ENCODE results near the gene PLCG2.
"Not testable (repeated sequence)": the region's sequence is repeated elsewhere in the genome, so short reads cannot be mapped to it uniquely, and the experiment has no call there.

Gene PLCG2

GRCh38 chr16:81792828-81793227, 13.7 kb downstream of the PLCG2 start:
- no peak for DNase-seq

DNA sequence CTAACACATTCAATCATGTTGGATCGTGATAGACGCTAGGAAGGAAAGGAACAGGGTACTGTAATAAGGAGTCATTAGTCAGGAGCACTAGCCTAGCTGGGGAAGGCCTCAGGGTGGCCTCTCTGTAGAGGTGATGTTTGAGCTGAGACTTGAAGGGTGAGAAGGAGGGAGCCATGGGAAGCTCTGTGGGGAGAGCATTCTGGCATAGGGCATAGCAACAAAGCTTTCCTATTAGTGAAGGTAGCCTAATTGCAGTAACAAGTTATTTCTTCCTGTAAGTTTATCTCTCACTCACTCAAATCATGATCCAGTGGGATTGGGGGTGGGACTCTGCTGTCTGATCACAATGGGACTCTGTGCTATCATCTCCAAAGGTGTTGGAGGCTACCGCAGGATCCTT, 16.1 kb downstream of the PLCG2 start:
- no peak for DNase-seq

- DNase-seq, result no peak
Measured at GRCh38 chr16:81796035-81796434, 16.9 kb downstream of the PLCG2 start.

DNA sequence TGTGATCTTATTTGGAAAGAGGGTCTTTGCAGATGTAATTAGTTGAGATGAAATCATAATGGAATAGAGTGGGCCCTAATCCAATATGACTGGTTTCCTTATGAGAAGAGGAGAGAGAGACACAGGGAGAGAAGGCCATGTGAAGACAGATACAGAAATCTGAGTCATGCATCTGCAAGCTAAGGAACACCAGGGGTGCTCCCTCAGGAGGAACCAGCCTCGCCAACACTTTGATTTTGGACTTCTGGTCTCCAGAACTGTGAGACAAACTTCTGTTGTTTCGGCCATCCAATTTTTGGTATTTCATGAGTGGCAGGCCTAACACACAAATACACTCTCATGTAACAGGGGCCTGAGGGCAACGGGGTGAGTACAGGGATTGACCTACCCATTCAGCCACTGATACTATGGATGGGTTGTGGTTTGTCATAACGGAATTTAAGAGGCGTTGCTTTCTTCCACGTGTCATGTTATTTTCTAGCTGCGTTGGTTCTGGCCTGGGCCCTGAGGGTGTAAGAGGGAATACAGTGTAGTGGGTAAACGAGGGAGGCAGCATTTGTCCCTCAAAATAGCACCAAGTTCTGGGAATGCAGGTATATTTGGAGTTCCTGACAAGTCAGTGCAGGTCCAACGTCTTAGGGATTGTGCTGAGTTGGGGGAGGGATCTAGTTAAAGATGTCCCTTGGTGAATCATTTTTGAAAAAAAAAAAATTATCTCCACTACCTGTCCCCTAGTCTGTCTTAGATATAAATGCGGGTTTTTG, 17.7 kb downstream of the PLCG2 start:
- DNase-seq, result no peak

- DNase-seq, result no peak
Measured at GRCh38 chr16:81797443-81797842, 18.4 kb downstream of the PLCG2 start.

DNA sequence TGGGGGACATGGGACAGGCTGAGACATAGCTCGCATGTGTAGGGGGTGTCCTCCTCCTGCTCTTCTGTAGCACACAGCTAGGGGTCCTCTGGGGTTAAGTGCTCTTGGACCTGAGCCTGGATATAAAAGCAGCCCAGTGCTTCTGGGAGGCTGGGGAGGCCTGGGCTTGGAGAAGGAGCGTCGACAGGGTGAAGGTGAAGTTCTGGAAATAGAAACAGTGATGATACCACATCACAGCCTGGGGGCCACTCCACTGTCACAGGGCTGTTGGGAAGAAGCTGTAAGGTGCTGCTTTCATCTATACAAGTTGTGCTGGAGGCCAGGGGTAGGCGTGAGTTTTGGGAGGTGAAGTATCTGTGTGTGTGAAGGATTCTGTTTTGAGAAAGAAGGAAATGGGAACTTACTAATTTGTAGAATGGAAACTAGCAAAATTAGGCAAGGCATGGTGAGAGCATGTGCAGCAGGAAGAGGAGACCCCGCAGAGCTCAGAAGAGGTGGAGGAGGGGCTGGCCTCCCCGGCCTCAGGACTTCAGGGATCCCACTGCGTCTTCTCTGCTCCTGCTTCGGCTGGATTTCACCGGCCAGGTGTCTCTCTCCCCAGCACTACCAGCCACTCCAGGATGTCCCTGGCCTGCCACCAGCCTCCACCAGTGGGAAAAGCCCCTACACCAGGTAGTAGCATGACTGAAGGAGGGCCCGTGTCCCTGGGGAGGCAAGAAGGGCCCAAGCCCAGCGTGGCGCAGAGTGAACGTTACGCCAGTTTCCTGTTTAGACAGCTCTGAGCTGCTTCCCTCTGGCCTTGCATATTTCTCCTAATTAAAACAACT, 19.4 kb downstream of the PLCG2 start:
- no peak for DNase-seq

- DNase-seq, result no peak
Measured at GRCh38 chr16:81799138-81799504, 20.0 kb downstream of the PLCG2 start.

- DNase-seq, result not testable (repeated sequence)
Measured at GRCh38 chr16:81801724-81802123, 22.6 kb downstream of the PLCG2 start.

- no peak for DNase-seq
Measured at GRCh38 chr16:81803332-81803731, 24.2 kb downstream of the PLCG2 start.

- DNase-seq, result no peak
Measured at GRCh38 chr16:81804134-81804610, 25.1 kb downstream of the PLCG2 start.

GRCh38 chr16:81806696-81807095, 27.6 kb downstream of the PLCG2 start:
- no peak for DNase-seq

DNA sequence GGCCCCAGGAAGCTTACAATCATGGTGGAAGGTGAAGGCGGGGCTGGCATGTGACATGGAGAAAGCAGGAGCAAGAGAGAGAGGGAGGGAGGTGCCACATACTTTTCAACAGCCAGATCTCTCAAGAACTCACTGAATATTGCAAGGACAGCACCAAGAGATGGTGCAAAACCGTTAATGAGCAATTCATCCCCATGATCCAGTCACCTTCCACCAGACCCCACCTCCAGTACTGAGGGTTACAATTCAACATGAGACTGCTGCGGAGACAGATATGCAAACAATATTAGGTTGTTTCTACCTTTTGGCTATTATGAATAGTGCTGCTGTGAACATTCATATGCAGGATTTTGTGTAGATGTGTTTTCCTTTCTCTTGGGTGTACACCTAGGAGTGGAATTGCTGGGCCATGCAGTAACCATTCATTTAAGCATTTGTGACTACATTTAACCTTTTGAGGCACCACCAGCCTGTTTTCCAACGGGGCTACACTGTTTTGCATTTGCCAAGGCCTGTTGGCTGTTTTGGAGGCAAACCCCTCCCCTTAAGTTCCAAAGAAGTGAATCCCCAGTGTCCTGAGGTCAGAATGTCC, 28.8 kb downstream of the PLCG2 start:
- DNase-seq, result no peak

DNA sequence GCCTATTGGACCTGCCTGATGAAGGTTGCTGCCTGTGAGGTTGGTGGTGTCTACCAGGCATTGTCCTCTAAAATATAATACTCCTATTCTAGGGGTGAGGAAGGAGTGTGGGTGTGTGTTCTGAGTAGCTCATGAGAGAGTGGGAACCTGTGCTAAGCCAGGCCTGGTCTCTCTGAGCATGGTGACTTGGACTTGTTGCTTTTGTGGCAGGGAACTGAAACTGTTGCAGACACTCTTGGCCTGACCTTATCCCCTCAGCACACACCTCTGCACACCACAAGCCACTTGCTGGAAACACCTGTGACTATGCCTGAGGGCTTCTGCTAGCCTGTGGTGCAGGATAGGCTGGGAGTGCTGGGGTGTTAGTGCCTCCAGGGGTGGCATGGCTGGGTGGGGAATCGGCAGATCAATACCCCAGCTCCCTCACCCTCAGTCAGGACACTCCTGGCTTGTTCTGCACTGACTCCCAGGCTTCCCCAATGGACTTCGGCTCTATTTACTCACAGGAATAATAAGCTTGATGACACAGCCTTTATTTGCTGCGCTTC, 29.9 kb downstream of the PLCG2 start:
- no peak for DNase-seq

GRCh38 chr16:81809567-81809966, 30.5 kb downstream of the PLCG2 start:
- no peak for DNase-seq

GRCh38 chr16:81810361-81810760, 31.3 kb downstream of the PLCG2 start:
- DNase-seq, result no peak

- no peak for DNase-seq
Measured at GRCh38 chr16:81810894-81811538, 31.9 kb downstream of the PLCG2 start.

GRCh38 chr16:81813648-81814047, 34.6 kb downstream of the PLCG2 start:
- DNase-seq, result no peak

GRCh38 chr16:81814751-81815428, 35.8 kb downstream of the PLCG2 start:
- DNase-seq, result no peak

- no peak for DNase-seq
Measured at GRCh38 chr16:81815429-81815766, 36.3 kb downstream of the PLCG2 start.

DNA sequence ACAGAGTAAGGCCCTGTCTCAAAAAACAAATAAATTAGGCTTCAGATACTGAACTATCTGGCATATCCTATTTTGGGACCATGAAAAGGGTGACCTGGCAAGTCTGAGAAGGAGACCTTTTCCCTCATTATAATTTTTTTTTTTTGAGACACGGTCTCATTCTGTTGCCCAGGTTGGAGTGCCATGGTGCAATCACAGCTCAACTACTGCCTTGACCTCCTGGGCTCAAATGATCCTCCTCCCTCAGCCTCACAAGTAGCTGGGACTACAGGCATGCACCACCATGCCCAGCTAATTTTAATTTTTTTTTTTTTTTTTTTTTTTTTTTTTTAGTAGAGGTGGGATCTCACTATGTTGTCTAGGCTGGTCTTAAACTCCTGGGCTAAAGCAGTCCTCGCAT, 37.3 kb downstream of the PLCG2 start:
- DNase-seq, result no peak

DNA sequence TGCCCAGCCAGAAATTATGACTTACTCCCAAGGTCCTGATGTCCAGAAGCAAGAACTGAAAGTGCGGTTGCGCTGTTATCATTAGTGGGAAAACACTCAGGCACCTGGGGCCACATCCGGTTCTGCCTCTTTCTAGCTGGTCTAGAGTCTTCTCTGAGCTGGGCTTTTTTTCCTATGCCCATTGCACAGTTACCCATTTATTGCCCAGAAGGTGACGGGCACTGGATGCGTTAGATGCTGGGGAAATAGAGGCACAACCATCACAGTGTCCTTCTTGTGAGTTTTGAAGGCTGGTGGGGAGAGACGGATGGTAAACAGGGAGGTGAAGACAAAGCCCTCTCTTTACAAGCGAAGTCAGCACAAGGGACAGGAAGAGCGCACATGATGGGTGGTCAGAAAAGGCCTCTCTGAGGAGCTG, 37.7 kb downstream of the PLCG2 start:
- no peak for DNase-seq

- no peak for DNase-seq
Measured at GRCh38 chr16:81817296-81817695, 38.2 kb downstream of the PLCG2 start.

All from NCI-H1417 treated with DMSO at 0.1 percent for 48 hours (cell line).